ENCODE results near the gene P4HA3.

The P4HA3 gene

DNA sequence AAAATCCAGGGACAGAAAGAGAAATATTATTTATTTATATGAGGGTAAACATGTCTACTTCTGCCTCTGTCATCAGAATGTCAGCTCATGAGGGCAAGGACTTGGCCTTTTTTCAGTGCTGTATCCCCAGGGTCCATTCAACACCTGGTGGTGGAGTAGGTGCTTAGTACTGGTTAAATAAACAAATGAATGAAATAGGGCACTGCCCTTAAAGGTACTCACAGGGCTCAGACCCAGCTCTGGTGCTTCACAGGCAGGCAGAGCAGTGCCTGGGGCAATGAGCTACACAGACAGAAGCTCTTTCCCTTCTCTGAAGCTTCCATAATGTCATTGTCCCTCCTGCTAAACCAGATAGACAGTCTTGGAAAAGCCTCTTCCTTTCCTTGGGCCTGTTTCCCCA, 30.9 kb downstream of the P4HA3 start:
- H3K27me3 ChIP-seq (ENCODE audit: control insufficient read depth, insufficient read depth, low read length): no peaks in the 10 kb centered on the region
- H3K4me1 ChIP-seq (ENCODE audit: control insufficient read depth, low read depth, low read length): no peaks in the 10 kb centered on the region
- H3K36me3 ChIP-seq (ENCODE audit: control insufficient read depth, low read depth, low read length): no peaks in the 10 kb centered on the region
- H3K4me3 ChIP-seq (ENCODE audit: low read length): no peak overlapping the region
- no peak overlapping the region for H3K27ac ChIP-seq (ENCODE audit: low read length)
- H3K9ac ChIP-seq (ENCODE audit: low read length): no peak overlapping the region
- no peaks in the 10 kb centered on the region for H3K9me3 ChIP-seq (ENCODE audit: control insufficient read depth, low read depth, low read length)

DNA sequence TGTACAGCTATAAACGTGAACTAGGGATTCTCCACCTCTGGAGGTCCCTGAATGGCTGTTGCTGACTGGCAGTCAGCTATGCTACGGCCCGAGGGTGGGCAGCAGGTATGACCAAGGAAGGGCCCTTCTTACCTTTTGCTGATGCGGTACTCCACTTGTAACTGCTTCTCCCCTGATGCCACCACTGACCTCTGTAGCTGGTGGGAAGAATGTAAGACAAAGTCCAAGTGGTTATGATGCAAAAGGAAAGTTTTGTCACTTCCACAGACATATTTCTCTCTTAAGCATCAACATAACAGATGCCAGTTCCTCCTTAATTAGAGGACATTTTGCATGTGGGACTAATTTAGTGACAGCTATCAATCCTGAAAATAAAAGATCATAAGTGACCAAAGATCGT, 32.2 kb downstream of the P4HA3 start:
- Histone ChIP-seq H3K27ac (ENCODE audit: low read length) (no peak overlapping the region), H3K4me3 (ENCODE audit: low read length) (no peak overlapping the region), H3K9ac (ENCODE audit: low read length) (no peak overlapping the region), H3K27me3 (ENCODE audit: control insufficient read depth, insufficient read depth, low read length) (no peaks in the 10 kb centered on the region), H3K9me3 (ENCODE audit: control insufficient read depth, low read depth, low read length) (no peaks in the 10 kb centered on the region), H3K4me1 (ENCODE audit: control insufficient read depth, low read depth, low read length) (no peaks in the 10 kb centered on the region), H3K36me3 (ENCODE audit: control insufficient read depth, low read depth, low read length) (no peaks in the 10 kb centered on the region)

- no peak overlapping the region for H3K27ac ChIP-seq (ENCODE audit: low read length)
Measured at GRCh38 chr11:74278721-74279161, 32.7 kb downstream of the P4HA3 start.

DNA sequence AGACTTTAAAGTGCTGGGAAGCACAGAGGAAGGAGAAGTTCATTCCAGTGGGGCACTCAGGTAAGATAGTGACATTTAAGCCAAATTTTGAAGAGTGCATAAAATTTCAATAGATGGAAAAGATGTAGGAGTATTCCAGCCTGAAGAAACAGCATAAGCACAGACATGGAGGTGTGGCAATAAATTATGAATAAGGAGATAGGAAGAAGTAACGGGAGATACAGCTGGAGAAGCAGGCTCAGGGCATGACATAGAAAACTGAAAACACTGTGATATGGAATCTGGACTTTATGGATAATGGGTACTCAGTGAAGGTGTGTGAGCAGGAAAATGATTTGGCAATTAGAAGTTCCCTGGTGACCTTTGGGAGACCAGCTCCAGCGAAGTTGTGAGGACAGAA, 33.3 kb downstream of the P4HA3 start:
- no peak overlapping the region for H3K4me3 ChIP-seq (ENCODE audit: low read length)
- no peaks in the 10 kb centered on the region for H3K36me3 ChIP-seq (ENCODE audit: control insufficient read depth, low read depth, low read length)
- no peaks in the 10 kb centered on the region for H3K4me1 ChIP-seq (ENCODE audit: control insufficient read depth, low read depth, low read length)
- no peaks in the 10 kb centered on the region for H3K9me3 ChIP-seq (ENCODE audit: control insufficient read depth, low read depth, low read length)
- H3K27ac ChIP-seq (ENCODE audit: low read length): no peak overlapping the region
- H3K27me3 ChIP-seq (ENCODE audit: control insufficient read depth, insufficient read depth, low read length): no peaks in the 10 kb centered on the region
- no peak overlapping the region for H3K9ac ChIP-seq (ENCODE audit: low read length)

More at GRCh38 chr11:74278721-74279161, 32.7 kb downstream of the P4HA3 start:
- no peak overlapping the region for H3K4me3 ChIP-seq (ENCODE audit: low read length)
- H3K27me3 ChIP-seq (ENCODE audit: control insufficient read depth, insufficient read depth, low read length): no peaks in the 10 kb centered on the region
- H3K36me3 ChIP-seq (ENCODE audit: control insufficient read depth, low read depth, low read length): no peaks in the 10 kb centered on the region
- H3K9ac ChIP-seq (ENCODE audit: low read length): no peak overlapping the region
- H3K4me1 ChIP-seq (ENCODE audit: control insufficient read depth, low read depth, low read length): no peaks in the 10 kb centered on the region
- no peaks in the 10 kb centered on the region for H3K9me3 ChIP-seq (ENCODE audit: control insufficient read depth, low read depth, low read length)

GRCh38 chr11:74276581-74276980, 34.9 kb downstream of the P4HA3 start:
- Histone ChIP-seq H3K4me1 (ENCODE audit: control insufficient read depth, low read depth, low read length) (no peaks in the 10 kb centered on the region), H3K9me3 (ENCODE audit: control insufficient read depth, low read depth, low read length) (no peaks in the 10 kb centered on the region), H3K36me3 (ENCODE audit: control insufficient read depth, low read depth, low read length) (no peaks in the 10 kb centered on the region), H3K9ac (ENCODE audit: low read length) (no peak overlapping the region), H3K27ac (ENCODE audit: low read length) (no peak overlapping the region), H3K27me3 (ENCODE audit: control insufficient read depth, insufficient read depth, low read length) (no peaks in the 10 kb centered on the region), H3K4me3 (ENCODE audit: low read length) (no peak overlapping the region)

DNA sequence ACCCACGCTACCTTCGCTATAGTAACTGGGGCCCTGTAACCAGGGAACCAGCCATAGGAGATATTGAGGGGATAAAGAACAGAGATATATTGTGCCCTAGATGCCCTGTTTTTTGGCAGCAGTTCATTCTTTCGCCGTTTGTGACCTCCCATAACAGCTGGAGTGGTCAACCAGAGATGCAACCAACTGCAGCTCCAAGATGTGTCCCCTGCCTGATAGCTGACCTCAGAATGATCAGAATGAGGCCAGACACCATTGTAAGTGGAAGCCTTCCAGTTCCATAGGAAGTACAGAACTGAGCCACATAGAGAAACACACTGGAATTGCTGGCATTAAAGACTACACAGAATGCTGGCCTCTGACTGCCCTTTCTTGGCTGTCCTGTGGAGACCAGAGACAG, 39.2 kb downstream of the P4HA3 start:
- Histone ChIP-seq H3K27ac (ENCODE audit: low read length) (no peak overlapping the region), H3K9ac (ENCODE audit: low read length) (no peak overlapping the region), H3K36me3 (ENCODE audit: control insufficient read depth, low read depth, low read length) (no peaks in the 10 kb centered on the region), H3K4me3 (ENCODE audit: low read length) (no peak overlapping the region), H3K9me3 (ENCODE audit: control insufficient read depth, low read depth, low read length) (no peaks in the 10 kb centered on the region), H3K27me3 (ENCODE audit: control insufficient read depth, insufficient read depth, low read length) (no peaks in the 10 kb centered on the region), H3K4me1 (ENCODE audit: control insufficient read depth, low read depth, low read length) (no peaks in the 10 kb centered on the region)

- H3K27ac ChIP-seq (ENCODE audit: low read length): no peak overlapping the region
Measured at GRCh38 chr11:74269161-74269811, 42.2 kb downstream of the P4HA3 start.

DNA sequence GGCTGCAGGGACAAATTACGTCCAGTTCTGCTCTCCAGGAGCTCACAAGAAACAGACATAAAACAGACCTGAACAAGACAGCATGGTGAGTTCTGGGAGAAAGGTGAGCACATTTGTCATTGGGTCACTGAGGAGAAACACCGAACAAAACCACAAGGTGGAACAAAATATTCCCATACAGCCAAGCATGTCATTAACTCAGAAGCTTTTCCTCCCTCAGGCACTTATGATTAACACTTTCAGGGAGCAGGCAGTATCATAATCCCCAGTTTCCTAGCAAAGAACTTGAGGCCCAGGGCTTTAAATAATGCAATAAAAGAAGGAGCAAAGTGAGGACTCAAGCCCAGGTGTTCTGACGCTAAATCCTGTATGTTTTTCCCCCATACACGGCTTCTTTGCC, 43.0 kb downstream of the P4HA3 start:
- Histone ChIP-seq H3K4me1 (ENCODE audit: control insufficient read depth, low read depth, low read length) (no peaks in the 10 kb centered on the region), H3K9me3 (ENCODE audit: control insufficient read depth, low read depth, low read length) (no peaks in the 10 kb centered on the region), H3K27me3 (ENCODE audit: control insufficient read depth, insufficient read depth, low read length) (no peaks in the 10 kb centered on the region), H3K9ac (ENCODE audit: low read length) (no peak overlapping the region), H3K27ac (ENCODE audit: low read length) (no peak overlapping the region), H3K4me3 (ENCODE audit: low read length) (no peak overlapping the region), H3K36me3 (ENCODE audit: control insufficient read depth, low read depth, low read length) (no peaks in the 10 kb centered on the region)

More at GRCh38 chr11:74269161-74269811, 42.2 kb downstream of the P4HA3 start:
- Histone ChIP-seq H3K9ac (ENCODE audit: low read length) (no peak overlapping the region), H3K27me3 (ENCODE audit: control insufficient read depth, insufficient read depth, low read length) (no peaks in the 10 kb centered on the region), H3K36me3 (ENCODE audit: control insufficient read depth, low read depth, low read length) (no peaks in the 10 kb centered on the region), H3K9me3 (ENCODE audit: control insufficient read depth, low read depth, low read length) (no peaks in the 10 kb centered on the region), H3K4me1 (ENCODE audit: control insufficient read depth, low read depth, low read length) (no peaks in the 10 kb centered on the region), H3K4me3 (ENCODE audit: low read length) (no peak overlapping the region)

GRCh38 chr11:74267014-74267413, 44.4 kb downstream of the P4HA3 start:
- Histone ChIP-seq H3K9ac (ENCODE audit: low read length) (no peak overlapping the region), H3K36me3 (ENCODE audit: control insufficient read depth, low read depth, low read length) (no peaks in the 10 kb centered on the region), H3K27me3 (ENCODE audit: control insufficient read depth, insufficient read depth, low read length) (no peaks in the 10 kb centered on the region), H3K27ac (ENCODE audit: low read length) (no peak overlapping the region), H3K4me3 (ENCODE audit: low read length) (no peak overlapping the region), H3K9me3 (ENCODE audit: control insufficient read depth, low read depth, low read length) (no peaks in the 10 kb centered on the region), H3K4me1 (ENCODE audit: control insufficient read depth, low read depth, low read length) (no peaks in the 10 kb centered on the region)

- no peak overlapping the region for H3K4me3 ChIP-seq (ENCODE audit: low read length)
Measured at GRCh38 chr11:74265256-74265655, 46.2 kb downstream of the P4HA3 start.

GRCh38 chr11:74262725-74263124, 48.7 kb downstream of the P4HA3 start:
- no peak overlapping the region for H3K9ac ChIP-seq (ENCODE audit: low read length)
- no peaks in the 10 kb centered on the region for H3K27me3 ChIP-seq (ENCODE audit: control insufficient read depth, insufficient read depth, low read length)
- no peak overlapping the region for H3K27ac ChIP-seq (ENCODE audit: low read length)
- H3K9me3 ChIP-seq (ENCODE audit: control insufficient read depth, low read depth, low read length): no peaks in the 10 kb centered on the region
- no peak overlapping the region for H3K4me3 ChIP-seq (ENCODE audit: low read length)
- H3K36me3 ChIP-seq (ENCODE audit: control insufficient read depth, low read depth, low read length): no peaks in the 10 kb centered on the region
- no peaks in the 10 kb centered on the region for H3K4me1 ChIP-seq (ENCODE audit: control insufficient read depth, low read depth, low read length)

More at GRCh38 chr11:74265256-74265655, 46.2 kb downstream of the P4HA3 start:
- no peak overlapping the region for H3K27ac ChIP-seq (ENCODE audit: low read length)
- H3K36me3 ChIP-seq (ENCODE audit: control insufficient read depth, low read depth, low read length): no peaks in the 10 kb centered on the region
- no peak overlapping the region for H3K9ac ChIP-seq (ENCODE audit: low read length)
- no peaks in the 10 kb centered on the region for H3K9me3 ChIP-seq (ENCODE audit: control insufficient read depth, low read depth, low read length)
- no peaks in the 10 kb centered on the region for H3K4me1 ChIP-seq (ENCODE audit: control insufficient read depth, low read depth, low read length)
- H3K27me3 ChIP-seq (ENCODE audit: control insufficient read depth, insufficient read depth, low read length): no peaks in the 10 kb centered on the region

- Histone ChIP-seq H3K27me3 (ENCODE audit: control insufficient read depth, insufficient read depth, low read length) (no peaks in the 10 kb centered on the region), H3K27ac (ENCODE audit: low read length) (no peak overlapping the region), H3K4me3 (ENCODE audit: low read length) (no peak overlapping the region), H3K4me1 (ENCODE audit: control insufficient read depth, low read depth, low read length) (no peaks in the 10 kb centered on the region), H3K9ac (ENCODE audit: low read length) (no peak overlapping the region), H3K36me3 (ENCODE audit: control insufficient read depth, low read depth, low read length) (peaks cover 12% of the 10 kb centered on the region), H3K9me3 (ENCODE audit: control insufficient read depth, low read depth, low read length) (no peaks in the 10 kb centered on the region)
Measured at GRCh38 chr11:74257959-74258553, 53.4 kb downstream of the P4HA3 start.
